Lung (tissue), 13 donors: Measurements from ENCODE around the gene NPIPB2. TPM values are rescaled to one million over a fixed set of nuclear protein-coding genes. Genes with fewer than 3 reads are reported as not detected.

Experiments
- ATAC-seq: fragments of 200-7000 bp; cut with Tn5 transposase; one replicate; pipeline ENCODE4 v1.9.1; 2020; ENCODE audit warnings: moderate number of reproducible peaks; ENCODE audit not compliant: insufficient read depth, low FRiP score
- DNase-seq, 3 donors: peaks; one replicate each; pipeline ENCODE4 v3.0.0-alpha.2; 2013 to 2017
- H3K27ac ChIP-seq, 2 donors: one replicate each; pipeline ENCODE4 v1.5.1; 2013; ENCODE audit warnings: mild to moderate bottlenecking in 2 of 2, moderate library complexity in 2 of 2, control low read depth in 1 of 2, inconsistent platforms in 1 of 2, low read depth in 1 of 2, low read length in 1 of 2
- H3K27me3 ChIP-seq, 3 donors: one replicate each; pipeline ENCODE4 v1.5.1; 2013; ENCODE audit warnings: low read length in 2 of 3; ENCODE audit not compliant: control insufficient read depth in 3 of 3, insufficient read depth in 3 of 3
- H3K36me3 ChIP-seq, 4 donors: one replicate each; pipeline ENCODE4 v1.5.1; 2013; ENCODE audit warnings: low read length in 4 of 4, mild to moderate bottlenecking in 1 of 4, moderate library complexity in 1 of 4; ENCODE audit not compliant: control insufficient read depth in 4 of 4, insufficient read depth in 4 of 4
- H3K4me1 ChIP-seq, 5 donors: one replicate each; pipeline ENCODE4 v1.5.1; 2013; ENCODE audit warnings: low read length in 5 of 5, mild to moderate bottlenecking in 2 of 5, moderate library complexity in 1 of 5; ENCODE audit not compliant: control insufficient read depth in 5 of 5, insufficient read depth in 5 of 5
- H3K4me3 ChIP-seq: one replicate; pipeline ENCODE4 v1.5.1; 2013; ENCODE audit warnings: mild to moderate bottlenecking, control low read depth, moderate library complexity
- H3K9ac ChIP-seq, 2 donors: one replicate each; pipeline ENCODE4 v1.5.1; 2013; ENCODE audit warnings: low read length in 2 of 2, control low read depth in 1 of 2; ENCODE audit not compliant: insufficient read depth in 1 of 2
- H3K9me3 ChIP-seq, 4 donors: one replicate each; pipeline ENCODE4 v1.5.1; 2013; ENCODE audit warnings: low read length in 3 of 4, mild to moderate bottlenecking in 1 of 4, moderate library complexity in 1 of 4; ENCODE audit not compliant: control insufficient read depth in 4 of 4, insufficient read depth in 3 of 4
- CTCF ChIP-seq: IDR thresholded peaks from 2 replicates; pipeline ENCODE4 v1.5.1; 2012; ENCODE audit warnings: mild to moderate bottlenecking; ENCODE audit errors: control extremely low read depth, extremely low read depth
- WGBS, 2 donors: extraction: QIAGEN DNeasy Blood & Tissue Kit; methylation state at CpG; one replicate each; pipeline ENCODE4 v1.1.7; 2013; 5-methylcytosine and 5-hydroxymethylcytosine counted together
- polyA plus RNA-seq, 2 donors: library from polyadenylated mRNA; stranded (reverse); fragments of 200-250 nt; gene quantifications; one replicate each; pipeline ENCODE4 v1.2.1, GENCODE V29; 2013
- small RNA-seq: library from RNA; depleted of rRNA; stranded (forward); fragments of <200 nt; gene quantifications from one replicate; pipeline ENCODE3, GENCODE V24; 2014; ENCODE audit warnings: low replicate concordance
- total RNA-seq, 2 donors: library from RNA; depleted of rRNA in 1 of 2; stranded (reverse); fragments of >200 nt in 1 of 2; gene quantifications; one replicate each; pipeline ENCODE4 v1.2.1, GENCODE V29; 2014 to 2021
- donor health status: control.
- donor health status: control.
- donor health status: Bipolar disorder and iron deficiency.
- donor health status: healthy.
- donor health status: DM: yes; HTN: yes; CAD: no.

The NPIPB2 gene
- total and polyA plus RNA-seq, 4 donors = 5.5 to 10.1 (median 7.5) TPM

DNA sequence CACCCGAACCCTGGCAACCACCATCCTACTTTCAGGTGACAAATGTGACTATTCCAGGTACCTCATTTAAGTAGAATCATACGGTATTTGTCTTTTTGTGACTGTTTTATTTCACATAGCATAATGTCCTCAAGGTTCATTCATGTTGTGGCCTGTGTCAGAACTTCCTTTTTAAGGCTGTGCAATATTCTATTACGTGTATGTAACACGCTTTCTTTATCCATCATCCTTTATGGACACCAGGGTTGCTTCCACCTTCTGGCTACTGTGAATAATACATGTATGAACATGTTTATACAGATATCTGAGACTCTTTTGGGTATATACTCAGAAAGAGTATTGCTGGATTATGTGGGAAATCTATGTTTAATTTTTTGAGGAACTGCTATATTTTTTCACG is 61.8 kb downstream of the NPIPB2 start:
- 77 to 83% methylated on average over 5 of the region's 5 CpGs for WGBS, 2 donors
- no peak for DNase-seq
- no peaks in the 10 kb centered on the region for H3K9me3 ChIP-seq
- H3K27me3 ChIP-seq = no peaks in the 10 kb centered on the region
- H3K9ac ChIP-seq = no peak overlapping the region
- peaks cover 24 to 47% (median 30%) of the 10 kb centered on the region in 4 donors for H3K36me3 ChIP-seq
- no peak overlapping the region for H3K27ac ChIP-seq
- no peak for TF ChIP-seq CTCF
- H3K4me3 ChIP-seq = no peak overlapping the region
- ATAC-seq = no peak
- no peaks in the 10 kb centered on the region for H3K4me1 ChIP-seq

DNA sequence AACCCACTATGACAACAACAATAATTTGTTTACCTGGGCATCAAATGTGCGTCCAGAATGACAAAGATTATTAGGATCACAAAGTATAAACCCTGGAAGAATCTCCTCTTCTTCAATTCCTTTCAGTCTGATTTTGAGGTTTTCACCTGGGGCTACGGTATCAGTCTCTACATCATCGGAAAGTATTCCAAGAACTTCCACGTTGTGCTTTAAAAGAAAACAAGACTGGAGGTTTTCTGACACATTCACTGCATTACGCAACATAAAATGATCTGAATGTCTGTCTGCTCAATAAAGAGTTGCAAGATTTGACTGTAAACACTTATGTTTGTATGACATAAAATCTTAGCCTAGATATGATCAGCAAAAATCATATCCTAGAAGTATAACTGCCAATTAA is 64.5 kb downstream of the NPIPB2 start:
- no peak overlapping the region for H3K27ac ChIP-seq
- H3K36me3 ChIP-seq = peaks cover 17 to 42% (median 32%) of the 10 kb centered on the region in 4 donors
- H3K9me3 ChIP-seq = no peaks in the 10 kb centered on the region
- WGBS, 2 donors = 82 to 85% methylated on average over 5 of the region's 5 CpGs
- H3K4me1 ChIP-seq = no peaks in the 10 kb centered on the region
- no peaks in the 10 kb centered on the region for H3K27me3 ChIP-seq
- no peak overlapping the region for H3K9ac ChIP-seq
- DNase-seq = no peak
- ATAC-seq = no peak
- no peak overlapping the region for H3K4me3 ChIP-seq
- no peak for TF ChIP-seq CTCF

Small RNA genes lying within 50 kb of the gene (small RNA-seq; reads per million reads assigned to genes)
- not detected for gene AC007216.5
- gene COX6CP1 = not detected
- not detected for gene UBL5P4

Other genes with a start within 250 kb of the NPIPB2 start
- 10 to 100 TPM; 64.8 to 78.8 TPM for gene TXNDC11, start 199.2 kb downstream of the NPIPB2 start, total RNA-seq
- gene TXNDC11, start 199.2 kb downstream of the NPIPB2 start, polyA plus RNA-seq = 10 to 100 TPM; 70.0 to 74.3 TPM
- 100 to 1,000 TPM in 1 of 2 donors, 10 to 100 TPM in 1; 46.3 to 127 TPM for gene ZC3H7A, start 144.8 kb downstream of the NPIPB2 start, total RNA-seq
- 10 to 100 TPM; 22.1 to 26.1 TPM for gene ZC3H7A, start 144.8 kb downstream of the NPIPB2 start, polyA plus RNA-seq
- 100 to 1,000 TPM in 1 of 2 donors, 10 to 100 TPM in 1; 99.9 to 206 TPM for gene RSL1D1, start 90.5 kb downstream of the NPIPB2 start, total RNA-seq
- gene RSL1D1, start 90.5 kb downstream of the NPIPB2 start, polyA plus RNA-seq = 10 to 100 TPM; 68.5 to 79.9 TPM
- gene GSPT1, start 26.1 kb downstream of the NPIPB2 start, total RNA-seq = 100 to 1,000 TPM; 106 to 116 TPM
- 10 to 100 TPM; 27.2 to 61.7 TPM for gene GSPT1, start 26.1 kb downstream of the NPIPB2 start, polyA plus RNA-seq
- 1 to 10 TPM; 1.5 to 3.2 TPM for gene TNFRSF17, start 23.2 kb upstream of the NPIPB2 start, total RNA-seq
- gene TNFRSF17, start 23.2 kb upstream of the NPIPB2 start, polyA plus RNA-seq = 1 to 10 TPM in 1 of 2 donors, under 1 TPM in 1; 0.30 to 1.3 TPM
- 10 to 100 TPM; 25.5 to 45.9 TPM for gene SNX29, start 34.7 kb upstream of the NPIPB2 start, total RNA-seq
- 1 to 10 TPM; 4.8 to 6.6 TPM for gene SNX29, start 34.7 kb upstream of the NPIPB2 start, polyA plus RNA-seq